Mucosa of stomach (tissue), 1 donor: ENCODE measurements around the gene NCK2.

Experiments
- H3K27me3 ChIP-seq: one replicate; pipeline ENCODE4 v1.7.0; 2013; ENCODE audit warnings: mild to moderate bottlenecking, low read length; ENCODE audit not compliant: control insufficient read depth, insufficient read depth
- H3K36me3 ChIP-seq: one replicate; pipeline ENCODE4 v1.7.0; 2013; ENCODE audit warnings: low read length; ENCODE audit not compliant: control insufficient read depth, insufficient read depth
- H3K4me1 ChIP-seq: one replicate; pipeline ENCODE4 v1.7.0; 2013; ENCODE audit warnings: mild to moderate bottlenecking, low read length; ENCODE audit not compliant: control insufficient read depth, insufficient read depth
- H3K4me3 ChIP-seq: one replicate; pipeline ENCODE4 v1.7.0; 2013; ENCODE audit warnings: low read length
- H3K9ac ChIP-seq: one replicate; pipeline ENCODE4 v1.7.0; 2013; ENCODE audit warnings: mild to moderate bottlenecking, low read length, moderate library complexity
- H3K9me3 ChIP-seq: one replicate; pipeline ENCODE4 v1.7.0; 2013; ENCODE audit warnings: mild to moderate bottlenecking, low read length, moderate library complexity; ENCODE audit not compliant: control insufficient read depth
- donor health status: Pancreatic carcinoma.

Gene NCK2

DNA sequence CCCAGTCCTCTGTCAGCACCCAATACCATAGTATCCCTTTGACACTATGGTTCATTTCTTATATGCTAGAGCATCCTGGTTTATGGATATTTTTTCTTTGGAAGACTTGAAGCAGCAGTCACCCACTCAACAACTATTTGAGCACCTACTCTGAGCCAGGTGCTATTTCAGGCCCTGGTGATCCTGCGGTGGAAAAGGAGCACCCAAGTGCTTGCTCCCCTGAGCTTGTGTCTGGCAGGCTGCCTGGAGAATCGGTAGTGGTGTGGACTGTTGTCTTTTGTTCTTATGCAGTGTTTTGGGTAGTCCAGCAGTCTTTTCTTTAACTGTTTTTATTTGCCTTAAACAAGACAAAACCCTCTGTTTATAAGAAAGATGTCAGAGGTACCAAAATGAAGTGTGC lies 28.9 kb downstream of the NCK2 start:
- peaks cover 24% of the 10 kb centered on the region for H3K4me1 ChIP-seq
- no peaks in the 10 kb centered on the region for H3K27me3 ChIP-seq
- H3K9me3 ChIP-seq = no peaks in the 10 kb centered on the region
- H3K4me3 ChIP-seq = no peak overlapping the region
- H3K9ac ChIP-seq = no peak overlapping the region
- H3K36me3 ChIP-seq = no peaks in the 10 kb centered on the region

DNA sequence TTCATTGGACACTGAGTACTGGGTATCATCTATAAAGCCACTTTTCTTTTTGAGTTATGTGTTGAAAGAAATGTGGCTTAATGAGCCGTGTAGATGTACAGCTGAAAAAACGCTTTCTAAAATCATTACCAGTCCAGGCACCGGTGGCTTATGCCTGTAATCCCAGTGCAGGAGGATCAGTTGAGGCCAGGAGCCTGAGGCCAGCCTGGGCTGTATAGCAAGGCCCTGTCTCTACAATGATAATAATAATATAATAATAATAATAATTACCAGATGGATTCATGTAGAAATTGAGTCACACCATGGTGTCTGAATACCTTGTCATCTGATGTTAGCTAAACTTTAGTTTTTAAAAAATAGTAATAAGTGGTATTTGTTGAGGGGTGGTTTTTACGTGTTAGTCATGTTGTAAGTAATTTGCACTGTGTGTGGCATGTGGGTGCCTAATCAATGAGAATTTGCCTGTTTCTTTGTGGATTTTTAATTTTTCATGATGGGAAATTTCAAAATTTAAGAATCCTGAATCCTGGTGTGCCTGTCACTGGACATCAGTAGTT lies 30.1 kb downstream of the NCK2 start:
- H3K4me3 ChIP-seq = no peak overlapping the region
- H3K36me3 ChIP-seq = no peaks in the 10 kb centered on the region
- no peaks in the 10 kb centered on the region for H3K9me3 ChIP-seq
- H3K4me1 ChIP-seq = peaks cover 33% of the 10 kb centered on the region
- no peaks in the 10 kb centered on the region for H3K27me3 ChIP-seq
- H3K9ac ChIP-seq = no peak overlapping the region

DNA sequence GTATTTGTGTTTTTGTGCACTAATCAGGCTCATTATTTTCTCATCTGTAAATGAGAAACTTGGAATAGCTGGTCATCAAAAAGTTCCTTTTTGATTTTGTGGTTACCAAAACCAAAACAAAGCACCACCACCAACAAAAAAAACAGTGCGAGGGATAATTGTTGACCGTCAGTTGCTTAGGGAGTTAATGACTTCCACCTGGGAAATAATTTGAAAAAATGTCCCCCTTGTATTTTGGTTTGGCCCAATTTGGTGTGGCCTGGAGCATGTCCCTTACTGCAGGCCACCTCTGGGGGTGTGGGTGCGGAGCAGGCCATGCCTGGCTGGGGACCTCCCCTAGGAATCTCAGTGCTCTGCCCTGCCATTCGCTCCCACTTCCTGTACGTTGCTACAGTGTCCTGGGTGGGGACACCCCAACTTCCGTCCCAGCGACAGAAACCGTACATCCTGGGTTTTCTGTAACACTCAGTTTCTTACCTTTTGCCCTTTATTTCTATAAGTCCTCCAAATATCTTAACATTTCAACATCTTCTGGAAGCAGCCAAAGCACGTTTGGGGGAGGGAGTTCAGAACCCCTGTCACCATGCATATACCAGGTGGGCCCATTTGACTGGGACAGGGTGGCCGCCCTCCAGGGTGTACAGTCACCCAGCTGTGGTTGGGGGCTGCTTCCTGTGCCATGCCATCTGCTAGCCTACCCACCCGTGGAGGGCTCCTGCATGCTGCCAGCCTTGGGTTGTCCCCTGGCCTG lies 31.3 kb downstream of the NCK2 start:
- H3K4me1 ChIP-seq = peaks cover 39% of the 10 kb centered on the region
- no peaks in the 10 kb centered on the region for H3K9me3 ChIP-seq
- no peak overlapping the region for H3K9ac ChIP-seq
- H3K27me3 ChIP-seq = no peaks in the 10 kb centered on the region
- H3K36me3 ChIP-seq = no peaks in the 10 kb centered on the region
- H3K4me3 ChIP-seq = no peak overlapping the region

DNA sequence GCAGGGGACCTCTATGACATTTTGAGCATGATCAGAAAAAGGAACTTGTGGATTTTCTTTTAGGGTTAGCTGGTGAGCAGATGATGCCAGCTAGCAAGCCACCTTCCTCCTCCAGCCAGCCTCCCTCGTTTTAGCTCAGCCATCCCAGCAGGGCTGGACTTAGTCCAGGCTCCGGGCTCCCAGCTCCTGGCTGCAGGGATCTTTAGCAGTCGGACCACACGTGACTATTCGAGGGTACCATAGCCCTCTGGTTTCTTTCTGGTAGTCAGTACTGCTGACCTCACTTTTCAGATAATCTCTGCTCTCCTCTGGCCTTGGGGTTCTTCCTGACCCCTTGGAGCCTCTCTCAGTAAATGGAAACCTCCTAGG lies 31.8 kb downstream of the NCK2 start:
- Histone ChIP-seq H3K4me3 (no peak overlapping the region), H3K27me3 (no peaks in the 10 kb centered on the region), H3K36me3 (no peaks in the 10 kb centered on the region), H3K9me3 (no peaks in the 10 kb centered on the region), H3K9ac (no peak overlapping the region), H3K4me1 (peaks cover 44% of the 10 kb centered on the region)

DNA sequence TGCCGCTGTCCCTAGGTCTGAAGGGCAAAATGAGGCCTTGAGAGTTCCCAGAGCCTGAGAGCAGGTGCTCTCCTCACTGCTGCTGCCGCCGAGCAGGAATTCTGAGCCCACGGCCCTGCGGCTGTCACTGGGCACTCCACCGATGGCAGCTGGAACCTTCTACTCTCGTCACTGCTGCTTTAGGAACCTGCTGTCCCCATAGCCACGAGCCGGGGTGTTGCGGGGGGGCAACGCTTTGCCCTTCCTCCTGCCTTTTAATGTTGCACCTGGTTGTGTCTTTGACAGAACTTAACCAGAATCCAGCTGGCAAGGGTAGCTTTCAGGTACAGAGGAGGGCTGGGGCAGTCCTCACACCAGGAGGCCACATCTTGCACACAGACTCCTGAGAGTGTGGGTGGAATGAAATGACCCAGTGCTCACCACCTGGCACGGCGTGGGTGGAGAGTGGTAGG lies 32.3 kb downstream of the NCK2 start:
- Histone ChIP-seq H3K4me1 (peaks cover 44% of the 10 kb centered on the region), H3K4me3 (no peak overlapping the region), H3K9ac (no peak overlapping the region), H3K27me3 (no peaks in the 10 kb centered on the region), H3K9me3 (no peaks in the 10 kb centered on the region), H3K36me3 (no peaks in the 10 kb centered on the region)

DNA sequence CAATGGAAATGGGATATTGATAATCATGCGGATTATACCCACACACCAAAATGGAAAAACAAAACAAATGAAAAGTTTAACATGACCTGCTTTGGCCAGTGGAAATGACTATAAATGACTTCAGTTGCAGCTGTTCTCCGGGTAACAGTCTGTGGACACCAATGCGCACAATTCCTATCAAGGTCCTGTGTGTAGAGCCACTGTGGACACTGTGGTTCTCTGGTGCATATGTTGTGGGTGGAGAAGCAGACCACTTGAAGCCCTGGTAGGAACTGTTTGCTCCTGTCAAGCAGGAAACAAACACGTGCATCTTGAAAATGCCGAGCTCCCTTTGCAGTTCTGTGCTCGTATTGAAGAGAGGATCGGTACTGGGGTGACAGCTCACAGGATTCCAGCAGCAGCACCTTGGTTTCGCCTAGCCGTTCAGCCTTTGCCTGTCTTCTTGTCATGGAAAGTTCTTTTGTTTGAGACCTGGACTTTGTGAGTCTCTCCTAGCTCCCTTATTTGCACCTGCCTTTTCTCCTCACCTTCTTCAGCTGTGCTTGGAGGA lies 32.9 kb downstream of the NCK2 start:
- no peak overlapping the region for H3K4me3 ChIP-seq
- H3K4me1 ChIP-seq = peaks cover 44% of the 10 kb centered on the region

DNA sequence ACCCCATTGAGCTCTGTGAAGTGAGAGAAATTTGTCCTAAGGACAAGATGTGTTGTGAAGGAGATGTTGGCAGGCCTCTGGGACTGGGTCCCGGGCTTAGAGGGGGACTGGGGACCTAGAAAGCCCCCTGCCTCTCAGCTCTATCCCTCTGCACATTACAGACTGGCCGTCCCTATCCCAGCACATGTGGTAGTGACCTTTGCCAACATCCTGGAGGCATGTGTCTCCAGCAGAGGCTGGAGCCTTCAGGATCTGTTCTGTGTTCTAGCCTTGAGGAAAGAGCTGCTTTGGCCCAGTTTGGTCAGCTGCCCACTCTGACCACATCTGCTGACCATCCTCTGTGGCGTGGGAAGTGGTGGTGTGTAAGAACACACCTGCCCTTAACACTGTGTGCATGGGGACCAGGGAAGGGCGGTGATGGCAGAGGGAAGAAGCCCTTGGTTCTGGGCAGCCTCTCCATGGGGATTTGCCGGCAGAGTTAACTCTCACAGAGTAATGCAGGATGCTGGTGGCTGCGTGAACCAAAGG lies 33.4 kb downstream of the NCK2 start:
- Histone ChIP-seq H3K27me3 (no peaks in the 10 kb centered on the region), H3K9me3 (no peaks in the 10 kb centered on the region), H3K9ac (no peak overlapping the region), H3K4me1 (peaks cover 44% of the 10 kb centered on the region), H3K4me3 (no peak overlapping the region), H3K36me3 (no peaks in the 10 kb centered on the region)

More for the DNA sequence above, 32.9 kb downstream of the NCK2 start:
- no peaks in the 10 kb centered on the region for H3K9me3 ChIP-seq
- no peaks in the 10 kb centered on the region for H3K36me3 ChIP-seq
- H3K9ac ChIP-seq = no peak overlapping the region
- no peaks in the 10 kb centered on the region for H3K27me3 ChIP-seq

DNA sequence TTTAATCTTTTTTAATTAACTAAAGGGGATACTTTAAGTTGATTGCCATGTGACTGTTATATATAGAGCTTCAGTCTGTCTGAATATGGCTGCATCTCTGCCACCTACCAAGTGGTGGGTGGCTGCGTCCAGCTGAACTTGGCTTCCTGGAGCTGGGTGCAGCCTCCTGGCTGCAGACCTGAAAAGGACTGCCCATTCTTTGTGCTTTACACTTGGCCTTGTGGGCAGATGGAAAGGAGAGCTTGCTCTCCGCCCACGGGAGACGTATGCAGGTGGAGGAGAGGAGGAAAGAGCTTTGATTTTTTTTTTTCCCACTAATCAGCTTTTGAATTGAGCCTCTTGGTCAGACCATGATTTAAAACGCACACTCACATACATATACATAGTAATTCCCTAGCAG lies 34.7 kb downstream of the NCK2 start:
- Histone ChIP-seq H3K27me3 (no peaks in the 10 kb centered on the region), H3K4me3 (no peak overlapping the region), H3K36me3 (no peaks in the 10 kb centered on the region), H3K9me3 (no peaks in the 10 kb centered on the region), H3K9ac (no peak overlapping the region), H3K4me1 (peaks cover 44% of the 10 kb centered on the region)

DNA sequence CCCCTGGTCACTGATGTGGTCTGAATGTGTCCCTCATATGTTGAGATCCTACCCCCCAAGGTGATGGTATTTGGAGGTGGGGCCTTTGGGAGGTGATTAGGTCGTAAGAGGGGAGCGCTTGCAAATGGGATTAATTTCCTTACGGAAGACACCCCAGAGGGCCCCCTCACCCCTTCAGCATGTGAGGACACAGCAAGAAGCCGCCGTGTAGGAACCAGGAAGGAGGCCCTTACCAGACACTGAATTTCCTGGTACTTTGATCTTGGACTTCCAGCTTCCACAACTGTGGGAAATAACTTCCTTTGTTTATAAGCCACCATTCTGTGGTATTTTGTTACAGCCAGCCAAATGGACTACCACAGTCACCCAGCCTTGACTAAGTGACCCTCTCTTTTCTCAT lies 35.9 kb downstream of the NCK2 start:
- Histone ChIP-seq H3K27me3 (no peaks in the 10 kb centered on the region), H3K4me3 (no peak overlapping the region), H3K9ac (no peak overlapping the region), H3K36me3 (no peaks in the 10 kb centered on the region), H3K4me1 (peaks cover 42% of the 10 kb centered on the region), H3K9me3 (no peaks in the 10 kb centered on the region)

DNA sequence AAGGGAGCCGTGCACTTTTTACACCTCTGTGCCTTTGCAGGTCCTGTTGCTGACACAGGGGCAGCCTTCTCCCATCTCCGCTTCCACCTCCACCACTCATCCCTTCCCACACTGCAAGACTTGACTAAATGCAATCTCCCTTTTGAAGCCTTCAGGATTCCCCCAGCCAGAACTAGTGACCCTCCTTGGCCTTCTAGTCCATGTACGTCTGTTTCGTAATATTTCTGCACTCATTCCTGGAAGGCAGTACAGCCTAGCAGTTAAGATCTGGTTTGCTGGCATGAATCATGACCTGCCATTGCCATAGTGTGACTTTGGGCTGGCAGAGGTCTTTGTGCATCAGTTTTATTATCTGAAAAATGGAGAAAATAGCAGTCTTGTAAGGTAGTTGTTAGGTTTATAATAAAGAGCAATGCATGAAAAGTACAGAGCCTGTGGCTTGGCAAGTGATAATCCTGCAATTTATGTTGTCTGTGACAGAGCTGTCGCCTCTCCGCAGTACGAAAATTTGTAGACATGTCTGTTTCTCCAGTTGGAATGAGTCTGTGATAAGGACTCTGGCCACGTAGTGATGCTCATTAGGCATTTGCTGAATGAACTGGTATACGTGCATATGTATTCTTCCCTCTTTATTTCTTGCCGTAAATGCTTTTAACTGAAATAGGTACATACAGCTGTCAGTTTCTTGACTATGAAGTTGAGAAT lies 36.7 kb downstream of the NCK2 start:
- no peaks in the 10 kb centered on the region for H3K27me3 ChIP-seq
- no peaks in the 10 kb centered on the region for H3K36me3 ChIP-seq
- peaks cover 42% of the 10 kb centered on the region for H3K4me1 ChIP-seq
- no peak overlapping the region for H3K4me3 ChIP-seq
- no peak overlapping the region for H3K9ac ChIP-seq
- H3K9me3 ChIP-seq = no peaks in the 10 kb centered on the region

DNA sequence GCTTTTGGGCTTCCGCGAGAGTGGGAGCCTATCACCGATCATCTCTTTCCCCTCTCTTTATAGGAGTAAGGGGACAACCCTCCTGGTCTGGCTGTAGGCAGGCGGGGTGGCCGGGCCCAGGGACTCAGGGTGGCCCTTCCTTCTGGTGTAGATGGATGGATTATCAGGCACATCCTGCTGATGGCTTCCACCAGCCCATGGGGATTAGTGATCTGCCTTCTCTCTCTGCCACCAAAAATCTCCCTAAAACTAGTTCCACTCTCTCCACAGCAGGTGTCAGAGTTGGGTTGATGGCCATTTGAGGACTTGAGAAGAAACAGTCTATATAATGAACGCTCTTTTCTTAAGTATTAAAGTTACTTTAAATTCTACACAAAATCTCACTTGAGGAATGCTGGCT lies 37.4 kb downstream of the NCK2 start:
- Histone ChIP-seq H3K27me3 (no peaks in the 10 kb centered on the region), H3K36me3 (no peaks in the 10 kb centered on the region), H3K4me1 (peaks cover 42% of the 10 kb centered on the region), H3K4me3 (no peak overlapping the region), H3K9me3 (no peaks in the 10 kb centered on the region), H3K9ac (no peak overlapping the region)

DNA sequence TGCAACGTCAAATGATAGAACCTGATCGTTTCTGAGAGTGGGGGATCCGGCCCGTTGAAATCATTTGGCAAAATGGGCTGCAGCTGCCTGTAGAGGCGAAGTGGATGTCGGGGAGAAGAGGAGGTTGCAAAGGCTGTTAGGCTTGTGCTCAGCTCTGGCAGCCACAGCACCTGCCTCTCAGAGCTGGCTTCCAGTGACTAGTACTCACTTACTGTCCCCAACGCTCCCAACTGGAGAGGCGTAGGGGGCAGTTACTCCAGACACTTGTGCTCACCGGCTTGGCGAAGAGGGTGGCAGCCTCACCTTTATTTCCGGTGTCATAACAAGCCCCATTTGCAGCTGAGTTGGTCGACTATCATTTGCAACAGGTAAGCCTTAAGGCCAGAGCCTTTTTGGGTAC lies 37.9 kb downstream of the NCK2 start:
- Histone ChIP-seq H3K27me3 (no peaks in the 10 kb centered on the region), H3K9me3 (no peaks in the 10 kb centered on the region), H3K9ac (no peak overlapping the region), H3K4me3 (no peak overlapping the region), H3K4me1 (peaks cover 42% of the 10 kb centered on the region), H3K36me3 (no peaks in the 10 kb centered on the region)
